Prostate gland (tissue), 2 donors: ENCODE results near the gene RHBDL2. TPM values are rescaled to one million over a fixed set of nuclear protein-coding genes. Genes with fewer than 3 reads are reported as not detected.

ENCODE experiments used
- DNase-seq: peaks from one replicate; pipeline ENCODE4 v3.0.0-alpha.2; 2019; ENCODE audit warnings: low spot score
- H3K27ac ChIP-seq, 2 donors: fragments of 200-600 bp; sonication (generic); 2 replicates each; pipeline ENCODE4 v1.5.1; 2017 to 2019
- H3K27me3 ChIP-seq: fragments of 200-600 bp; sonication (generic); replicated peaks from 2 replicates; pipeline ENCODE4 v1.5.1; 2019; ENCODE audit not compliant: insufficient read depth
- H3K36me3 ChIP-seq, 2 donors: fragments of 200-600 bp; sonication (generic); 1 replicate in 1 of 2; 2 replicates in 1 of 2; pipeline versions ENCODE4 v1.5.1 to v1.8.1; 2017 to 2019
- H3K4me1 ChIP-seq: fragments of 200-600 bp; sonication (generic); replicated peaks from 2 replicates; pipeline ENCODE4 v1.5.1; 2019
- H3K4me3 ChIP-seq, 2 donors: fragments of 200-600 bp; sonication (generic); 2 replicates each; pipeline ENCODE4 v1.5.1; 2017 to 2019
- H3K9me3 ChIP-seq: fragments of 200-600 bp; sonication (generic); 2 replicates; pipeline ENCODE4 v1.5.1; 2017
- POLR2A ChIP-seq: fragments of 450-650 bp; IDR thresholded peaks from one replicate; pipeline ENCODE4 v1.6.1; 2016; ENCODE audit warnings: antibody characterized with exemption, mild to moderate bottlenecking
- POLR2AphosphoS5 ChIP-seq: sonication (generic); formaldehyde crosslinking; IDR thresholded peaks from one replicate; pipeline ENCODE4 v1.6.1; 2017; ENCODE audit warnings: antibody characterized with exemption
- WGBS: methylation state at CpG from one replicate; pipeline ENCODE4 v1.1.5; 2018; 5-methylcytosine and 5-hydroxymethylcytosine counted together
- intact Hi-C: fragments of 100-400 bp; cut with DNase I; formaldehyde crosslinking; loops from one replicate; pipeline ENCODE4 v1.14.2; 2022
- total RNA-seq, 2 donors: library from RNA; depleted of rRNA; stranded (reverse); fragments of >200 nt; gene quantifications; one replicate each; pipeline ENCODE4 v1.1.0, GENCODE V29; 2016
- TF ChIP-seq, protein P1 (sequence below), 4 experiments: fragments of 200-600 bp in 2 of 4; fragments of 450-650 bp in 2 of 4; sonication (generic) in 2 of 4; IDR thresholded peaks; 1 replicate in 3 of 4; 2 replicates in 1 of 4; pipeline ENCODE4 v1.5.1; 2016 to 2019; ENCODE audit warnings: antibody characterized with exemption in 4 of 4, mild to moderate bottlenecking in 2 of 4, moderate library complexity in 2 of 4

Gene RHBDL2
- total RNA-seq, 2 donors from 2014 or later, result 3.5 to 7.7 TPM

DNA sequence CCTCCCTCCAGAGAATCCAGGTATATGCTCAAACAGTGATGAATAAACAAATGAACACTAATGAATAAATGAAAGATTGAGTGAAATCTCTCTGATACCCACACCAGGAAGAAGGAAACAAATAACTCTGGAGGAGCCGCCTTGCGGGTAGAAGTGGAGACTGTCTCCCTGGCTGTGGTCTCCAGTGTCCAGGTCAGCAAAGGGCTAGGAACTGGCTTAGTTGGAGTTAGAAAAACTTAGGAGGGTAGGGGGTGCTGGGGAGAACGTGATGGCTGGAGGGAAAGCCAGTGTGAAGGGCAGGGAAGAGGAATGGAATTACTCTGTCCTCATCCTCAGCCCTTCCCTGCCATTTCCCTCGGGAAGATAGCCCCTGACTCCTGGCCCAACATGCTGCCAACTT lies 537 bp downstream of the RHBDL2 start:
- Histone ChIP-seq H3K9me3 (no peaks in the 10 kb centered on the region), H3K4me3 (peak overlapping the region; percentile 27 to 29), H3K36me3 (no peaks in the 10 kb centered on the region), H3K4me1 (no peaks in the 10 kb centered on the region), H3K27ac (peak overlapping the region in 1 of 2 donors; percentile 4), H3K27me3 (no peaks in the 10 kb centered on the region)
- WGBS, result 33% methylated on average over 4 of the region's 4 CpGs
- DNase-seq, result no peak
- TF ChIP-seq POLR2A, result no peak
- TF ChIP-seq, protein P1, sequence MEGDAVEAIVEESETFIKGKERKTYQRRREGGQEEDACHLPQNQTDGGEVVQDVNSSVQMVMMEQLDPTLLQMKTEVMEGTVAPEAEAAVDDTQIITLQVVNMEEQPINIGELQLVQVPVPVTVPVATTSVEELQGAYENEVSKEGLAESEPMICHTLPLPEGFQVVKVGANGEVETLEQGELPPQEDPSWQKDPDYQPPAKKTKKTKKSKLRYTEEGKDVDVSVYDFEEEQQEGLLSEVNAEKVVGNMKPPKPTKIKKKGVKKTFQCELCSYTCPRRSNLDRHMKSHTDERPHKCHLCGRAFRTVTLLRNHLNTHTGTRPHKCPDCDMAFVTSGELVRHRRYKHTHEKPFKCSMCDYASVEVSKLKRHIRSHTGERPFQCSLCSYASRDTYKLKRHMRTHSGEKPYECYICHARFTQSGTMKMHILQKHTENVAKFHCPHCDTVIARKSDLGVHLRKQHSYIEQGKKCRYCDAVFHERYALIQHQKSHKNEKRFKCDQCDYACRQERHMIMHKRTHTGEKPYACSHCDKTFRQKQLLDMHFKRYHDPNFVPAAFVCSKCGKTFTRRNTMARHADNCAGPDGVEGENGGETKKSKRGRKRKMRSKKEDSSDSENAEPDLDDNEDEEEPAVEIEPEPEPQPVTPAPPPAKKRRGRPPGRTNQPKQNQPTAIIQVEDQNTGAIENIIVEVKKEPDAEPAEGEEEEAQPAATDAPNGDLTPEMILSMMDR (IDR thresholded peaks at IDR 0.05), result peak in 1 of 4 experiments; percentile 16
- intact Hi-C loops, result no loop called here

DNA sequence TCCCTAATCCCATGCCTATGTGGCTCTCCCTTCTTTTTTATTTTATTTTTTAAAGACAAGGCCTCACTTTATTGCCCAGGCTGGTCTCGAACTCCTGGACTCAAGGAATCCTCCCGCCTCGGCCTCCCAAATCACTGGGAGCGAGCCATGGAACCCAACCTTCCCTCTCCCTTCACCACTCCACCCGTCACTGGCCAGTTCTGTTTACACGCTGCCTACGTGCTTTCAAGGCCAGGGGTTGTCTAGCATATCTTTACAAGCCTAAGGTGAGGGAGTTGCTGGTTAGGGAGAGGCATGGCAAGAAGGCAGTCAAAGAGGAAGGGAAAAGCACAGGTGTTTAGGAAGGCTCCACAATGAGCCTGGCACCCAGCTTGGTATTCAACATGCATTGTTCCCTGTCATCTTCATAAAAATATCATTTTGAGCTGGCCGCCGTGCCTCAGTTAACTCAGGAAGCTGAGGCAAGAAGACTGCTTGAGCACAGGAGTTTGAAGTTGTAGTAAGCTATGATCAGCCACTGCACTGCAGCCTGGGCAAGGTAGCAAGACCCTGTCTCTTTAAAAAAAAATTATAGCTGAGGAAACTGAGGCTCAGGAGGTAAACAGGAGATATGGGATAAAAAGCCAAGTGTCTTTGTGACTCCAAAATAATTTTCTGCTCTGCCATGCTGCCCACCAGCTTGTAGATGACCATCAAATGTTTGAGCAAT lies 1.1 kb downstream of the RHBDL2 start:
- H3K27ac ChIP-seq, result no peak overlapping the region
- no peaks in the 10 kb centered on the region for H3K27me3 ChIP-seq
- 85% methylated on average over 9 of the region's 9 CpGs for WGBS
- H3K9me3 ChIP-seq, result no peaks in the 10 kb centered on the region
- H3K4me3 ChIP-seq, result no peak overlapping the region
- DNase-seq, result no peak
- no peaks in the 10 kb centered on the region for H3K36me3 ChIP-seq
- H3K4me1 ChIP-seq, result no peaks in the 10 kb centered on the region
- TF ChIP-seq POLR2A (no peak), POLR2AphosphoS5 (no peak)
- TF ChIP-seq, protein P1 (IDR thresholded peaks at IDR 0.05), result no peak
- intact Hi-C loops, result no loop called here

DNA sequence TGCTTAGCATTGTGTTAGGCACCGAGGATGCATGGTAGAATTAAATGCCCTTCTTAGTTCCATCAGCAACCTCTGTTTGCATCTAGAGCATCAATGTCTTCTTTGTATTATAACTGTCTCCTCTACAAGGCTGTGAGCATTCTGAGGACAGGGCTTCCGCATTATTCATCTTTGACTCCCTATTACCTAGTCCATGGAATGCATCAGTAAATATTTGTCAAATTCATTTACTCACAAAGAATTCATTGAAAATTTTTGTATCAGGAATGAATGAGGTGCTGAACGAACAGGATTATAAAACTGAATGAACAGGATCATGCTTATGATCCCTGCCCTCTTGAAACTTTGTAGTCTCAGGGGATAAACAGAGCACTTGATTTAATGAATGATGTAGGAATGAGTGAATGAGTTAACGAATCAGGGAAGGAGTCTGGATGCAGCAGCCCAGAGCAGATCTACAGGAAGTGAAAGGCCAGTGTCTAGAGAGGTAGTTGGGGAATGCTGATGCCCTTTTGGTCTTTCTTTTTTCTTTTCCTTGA lies 2.8 kb downstream of the RHBDL2 start:
- no peak for DNase-seq
- no peaks in the 10 kb centered on the region for H3K9me3 ChIP-seq
- 56% methylated on average over 4 of the region's 4 CpGs for WGBS
- intact Hi-C loops, result no loop called here
- H3K27ac ChIP-seq, result no peak overlapping the region
- no peak overlapping the region for H3K4me3 ChIP-seq
- no peaks in the 10 kb centered on the region for H3K27me3 ChIP-seq
- no peaks in the 10 kb centered on the region for H3K36me3 ChIP-seq
- H3K4me1 ChIP-seq, result no peaks in the 10 kb centered on the region
- no peak for TF ChIP-seq POLR2AphosphoS5
- no peak for TF ChIP-seq POLR2A
- TF ChIP-seq, protein P1 (IDR thresholded peaks at IDR 0.05), result no peak

DNA sequence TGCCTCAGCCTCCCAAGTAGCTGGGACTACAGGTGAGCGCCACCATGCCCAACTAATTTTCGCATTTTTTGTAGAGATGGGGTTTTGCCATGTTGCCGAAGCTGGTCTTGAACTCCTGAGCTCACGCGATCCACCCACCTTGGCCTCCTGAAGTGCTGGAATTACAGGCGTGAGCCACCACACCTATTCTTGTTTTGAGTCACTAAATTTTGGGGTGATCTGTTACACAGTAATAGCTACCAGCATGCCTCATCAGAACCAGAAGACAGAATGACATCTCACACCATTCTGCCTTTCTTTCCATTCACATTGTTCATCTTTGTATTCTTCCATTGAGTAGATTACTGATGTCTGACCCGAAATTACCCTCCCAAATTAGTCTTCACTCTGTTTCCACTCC lies 9.1 kb downstream of the RHBDL2 start:
- no peaks in the 10 kb centered on the region for H3K4me1 ChIP-seq
- intact Hi-C loops, result no loop called here
- no peak overlapping the region for H3K27ac ChIP-seq
- no peaks in the 10 kb centered on the region for H3K9me3 ChIP-seq
- 96% methylated on average over 7 of the region's 7 CpGs for WGBS
- no peak overlapping the region for H3K4me3 ChIP-seq
- H3K27me3 ChIP-seq, result no peaks in the 10 kb centered on the region
- DNase-seq, result no peak
- H3K36me3 ChIP-seq, result no peaks in the 10 kb centered on the region
- TF ChIP-seq POLR2AphosphoS5 (no peak), POLR2A (no peak)
- TF ChIP-seq, protein P1 (IDR thresholded peaks at IDR 0.05), result no peak

DNA sequence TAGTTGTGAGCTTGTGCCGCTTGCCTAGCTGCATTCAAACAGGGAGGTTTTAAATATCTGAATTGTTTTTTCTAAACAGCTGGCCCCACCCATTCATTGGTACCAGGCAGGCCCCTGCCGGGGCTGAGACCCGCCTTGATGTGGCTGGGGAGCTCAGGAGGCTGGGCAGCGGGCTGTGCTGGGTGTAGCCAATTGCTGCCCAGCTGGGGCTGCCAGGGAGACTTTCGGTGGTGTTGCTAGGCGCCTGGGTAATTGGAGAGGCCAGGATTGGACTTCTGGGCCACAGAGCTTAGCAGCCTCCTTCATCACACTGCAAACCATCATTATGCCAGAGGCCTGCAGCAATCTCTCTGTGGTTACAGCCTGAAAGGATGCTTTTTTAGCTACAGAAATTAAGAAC lies 12.2 kb downstream of the RHBDL2 start:
- Histone ChIP-seq H3K9me3 (no peaks in the 10 kb centered on the region), H3K4me1 (no peaks in the 10 kb centered on the region), H3K4me3 (no peak overlapping the region), H3K36me3 (no peaks in the 10 kb centered on the region), H3K27ac (no peak overlapping the region), H3K27me3 (no peaks in the 10 kb centered on the region)
- DNase-seq, result no peak
- intact Hi-C loops, result no loop called here
- WGBS, result 82% methylated on average over 6 of the region's 6 CpGs
- TF ChIP-seq POLR2A (no peak), POLR2AphosphoS5 (no peak)
- TF ChIP-seq, protein P1 (IDR thresholded peaks at IDR 0.05), result no peak
